Measurements from ENCODE around the gene PBXIP1. TPM values are rescaled to one million over a fixed set of nuclear protein-coding genes. Genes with fewer than 3 reads are reported as not detected.

The PBXIP1 gene
- total and polyA plus RNA-seq, 2 of the 13 experiments (the other 11 are each of a cell fraction or from before 2014, with no cell fraction given): 16.3 to 31.9 TPM

- TF ChIP-seq PRDM10 (CRISPR knock-in tag; IDR thresholded peaks at IDR 0.05; ENCODE audit: low read depth) (peak; percentile 93), NFYB (CRISPR knock-in tag; IDR thresholded peaks at IDR 0.05) (no peak), NFE2L2 (IDR thresholded peaks at IDR 0.05; ENCODE audit: low read length) (no peak), MTF2 (CRISPR knock-in tag; IDR thresholded peaks at IDR 0.05; ENCODE audit: borderline replicate concordance) (no peak), BHLHE40 (IDR thresholded peaks at IDR 0.05; ENCODE audit: low read length) (no peak), TBX3 (IDR thresholded peaks at IDR 0.05; ENCODE audit: borderline replicate concordance) (no peak), ZGPAT (CRISPR knock-in tag; IDR thresholded peaks at IDR 0.05) (peak; percentile 61; the same call in 1 of the 2 replicates), ZFP36 (IDR thresholded peaks at IDR 0.05; ENCODE audit: borderline replicate concordance, low read depth, low read length, partially characterized antibody) (no peak), STAG1 (CRISPR knock-in tag; IDR thresholded peaks at IDR 0.05) (no peak), ZFP1 (CRISPR knock-in tag; IDR thresholded peaks at IDR 0.05) (0 out of 2 replicates have a peak, but pooled peaks have one; percentile 57), TSC22D2 (CRISPR knock-in tag; IDR thresholded peaks at IDR 0.05; ENCODE audit: borderline replicate concordance) (no peak), DZIP1 (CRISPR knock-in tag; IDR thresholded peaks at IDR 0.05) (no peak), DBP (CRISPR knock-in tag; IDR thresholded peaks at IDR 0.05; ENCODE audit: not compliant biosample characterization) (no peak), RXRB (CRISPR knock-in tag; IDR thresholded peaks at IDR 0.05; ENCODE audit: borderline replicate concordance) (no peak), ZNF841 (CRISPR knock-in tag; IDR thresholded peaks at IDR 0.05; ENCODE audit: borderline replicate concordance) (no peak), E2F1 (CRISPR knock-in tag; IDR thresholded peaks at IDR 0.05) (no peak), ZBTB42 (CRISPR knock-in tag; IDR thresholded peaks at IDR 0.05) (no peak), BATF2 (CRISPR knock-in tag; IDR thresholded peaks at IDR 0.05) (no peak)
Measured at GRCh38 chr1:154931940-154932487, 23.9 kb downstream of the PBXIP1 start (continued).
